Astrocyte of the cerebellum (primary cell): ENCODE results near the gene FAF1.
"Not testable (repeated sequence)": the region's sequence is repeated elsewhere in the genome, so short reads cannot be mapped to it uniquely, and the experiment has no call there.

Experiments
- DNase-seq: peaks from one replicate; pipeline ENCODE4 v3.0.0-alpha.2; 2011; ENCODE audit warnings: low read depth
- H3K4me3 ChIP-seq: 2 replicates; pipeline ENCODE4 v1.5.1; 2011; ENCODE audit warnings: mild to moderate bottlenecking, low read depth, low read length, moderate library complexity
- CTCF ChIP-seq: IDR thresholded peaks from 2 replicates; pipeline ENCODE4 v1.5.1; 2012; ENCODE audit warnings: low read length, low read depth, moderate library complexity, mild to moderate bottlenecking; ENCODE audit errors: missing control alignments
- in situ Hi-C: cut with HindIII; loops from 2 replicates; pipeline ENCODE4 v1.10.0; 2017; ENCODE audit warnings: low sequenced_read_pairs

Gene FAF1

GRCh38 chr1:50949286-50949982 is 10.6 kb downstream of the FAF1 start:
- TF ChIP-seq CTCF = no peak
- in situ Hi-C loops = no loop called here
- H3K4me3 ChIP-seq = no peak overlapping the region
- DNase-seq = no peak

- in situ Hi-C loops = no loop called here
- no peak for TF ChIP-seq CTCF
- no peak for DNase-seq
- H3K4me3 ChIP-seq = no peak overlapping the region
Observed at GRCh38 chr1:50942334-50942733, 17.7 kb downstream of the FAF1 start.

- in situ Hi-C loops = no loop called here
- DNase-seq = no peak
- no peak overlapping the region for H3K4me3 ChIP-seq
- no peak for TF ChIP-seq CTCF
Observed at GRCh38 chr1:50940291-50940690, 19.8 kb downstream of the FAF1 start.

GRCh38 chr1:50936321-50936720 is 23.7 kb downstream of the FAF1 start:
- no peak for DNase-seq
- H3K4me3 ChIP-seq = no peak overlapping the region
- no peak for TF ChIP-seq CTCF
- in situ Hi-C loops = no loop called here

GRCh38 chr1:50935276-50935675 is 24.8 kb downstream of the FAF1 start:
- DNase-seq, in situ Hi-C loops, H3K4me3 ChIP-seq: not testable (repeated sequence)

- TF ChIP-seq CTCF = no peak
- in situ Hi-C loops = no loop called here
- no peak overlapping the region for H3K4me3 ChIP-seq
Observed at GRCh38 chr1:50934838-50935237, 25.2 kb downstream of the FAF1 start.

GRCh38 chr1:50933770-50934169 is 26.3 kb downstream of the FAF1 start:
- H3K4me3 ChIP-seq, in situ Hi-C loops, DNase-seq: not testable (repeated sequence)

More at GRCh38 chr1:50934838-50935237, 25.2 kb downstream of the FAF1 start:
- no peak for DNase-seq

GRCh38 chr1:50932043-50932442 is 28.0 kb downstream of the FAF1 start:
- DNase-seq, in situ Hi-C loops, H3K4me3 ChIP-seq: not testable (repeated sequence)
